ENCODE data around the gene PDZRN3. TPM values are rescaled to one million over a fixed set of nuclear protein-coding genes. Genes with fewer than 3 reads are reported as not detected.

Gene PDZRN3
- total and polyA plus RNA-seq, 2 of the 13 experiments (the other 11 are each of a cell fraction or from before 2014, with no cell fraction given): not detected

DNA sequence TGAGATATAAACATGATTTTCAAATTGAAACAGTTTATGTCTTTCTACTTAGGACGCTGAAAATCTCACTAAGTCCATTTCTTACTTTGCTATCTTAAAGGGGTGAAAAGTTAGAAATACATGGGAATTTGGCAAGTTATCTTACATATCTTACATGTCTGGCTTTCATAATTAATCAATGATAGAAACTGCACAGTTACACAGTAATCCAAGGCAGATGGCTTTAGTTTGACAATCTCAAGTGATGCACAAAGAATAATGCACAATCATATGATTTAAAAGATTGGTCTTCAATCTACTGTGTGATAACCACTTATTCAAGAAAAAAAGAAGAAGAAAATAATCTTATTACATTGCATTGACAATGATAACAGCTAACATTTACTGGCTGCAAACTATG lies 14.2 kb downstream of the PDZRN3 start:
- intact Hi-C loops (cut with micrococcal nuclease; ENCODE audit: unreplicated experiment): no loop called here
- DNase-seq (ENCODE audit: low spot score) (no peak), FAIRE-seq (no peak), ATAC-seq (no peak)
- no peaks in the 10 kb centered on the region for H3K27me3 ChIP-seq (ENCODE audit: control insufficient read depth in 1 of 2, insufficient read depth in 2 of 2, low read length in 2 of 2)
- no peak overlapping the region for H3K4me3 ChIP-seq (replicated peaks in 1 of 3; ENCODE audit: insufficient read depth in 1 of 3, low read depth in 2 of 3, low read length in 3 of 3)
- H3K36me3 ChIP-seq (replicated peaks in 1 of 2; ENCODE audit: control insufficient read depth in 1 of 2, insufficient read depth in 2 of 2, low read length in 2 of 2): no peaks in the 10 kb centered on the region
- no peaks in the 10 kb centered on the region for H4K20me1 ChIP-seq (ENCODE audit: insufficient read depth, low read length)
- peaks cover 9% of the 10 kb centered on the region for H3K4me1 ChIP-seq (ENCODE audit: insufficient read depth, low read length)
- no peak overlapping the region for H3K9ac ChIP-seq (ENCODE audit: insufficient read depth, low read depth, low read length)
- ChIA-PET POLR2A (no interaction called here), CTCF (ENCODE audit: low intra/inter-chr PET ratio, low total read pairs) (no interaction called here)
- H3K4me2 ChIP-seq (ENCODE audit: low read depth, low read length): no peak overlapping the region
- no peak overlapping the region for H3K27ac ChIP-seq (ENCODE audit: extremely low read length, insufficient read depth, low read length)
- WGBS (ENCODE audit: low lambda C conversion rate): 56% methylated on average over 1 of the region's 1 CpG
- H3K79me2 ChIP-seq (ENCODE audit: insufficient read depth, low read length): no peaks in the 10 kb centered on the region
- BruUV-seq (replicated peaks): no TSS peak
- H2AFZ ChIP-seq (ENCODE audit: low read length): no peak overlapping the region
- H3K9me3 ChIP-seq (ENCODE audit: low read length): no peaks in the 10 kb centered on the region
- in situ Hi-C loops (cut with HindIII; ENCODE audit: extremely low pct_ligation_motif_present, low pct_unique_long_range_greater_than_20kb): no loop called here
- TF ChIP-seq ETV6 (CRISPR knock-in tag; conservative IDR thresholded peaks at IDR 0.05): no peak
- TF ChIP-seq, protein P1, sequence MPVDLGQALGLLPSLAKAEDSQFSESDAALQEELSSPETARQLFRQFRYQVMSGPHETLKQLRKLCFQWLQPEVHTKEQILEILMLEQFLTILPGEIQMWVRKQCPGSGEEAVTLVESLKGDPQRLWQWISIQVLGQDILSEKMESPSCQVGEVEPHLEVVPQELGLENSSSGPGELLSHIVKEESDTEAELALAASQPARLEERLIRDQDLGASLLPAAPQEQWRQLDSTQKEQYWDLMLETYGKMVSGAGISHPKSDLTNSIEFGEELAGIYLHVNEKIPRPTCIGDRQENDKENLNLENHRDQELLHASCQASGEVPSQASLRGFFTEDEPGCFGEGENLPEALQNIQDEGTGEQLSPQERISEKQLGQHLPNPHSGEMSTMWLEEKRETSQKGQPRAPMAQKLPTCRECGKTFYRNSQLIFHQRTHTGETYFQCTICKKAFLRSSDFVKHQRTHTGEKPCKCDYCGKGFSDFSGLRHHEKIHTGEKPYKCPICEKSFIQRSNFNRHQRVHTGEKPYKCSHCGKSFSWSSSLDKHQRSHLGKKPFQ (CRISPR knock-in tag; IDR thresholded peaks at IDR 0.05; ENCODE audit: insufficient replicate concordance): no peak
- TF ChIP-seq NCOA5 (CRISPR knock-in tag; IDR thresholded peaks at IDR 0.05): no peak
- no peak for TF ChIP-seq ZMYM3 (CRISPR knock-in tag; IDR thresholded peaks at IDR 0.05)
- TF ChIP-seq PRDM10 (CRISPR knock-in tag; IDR thresholded peaks at IDR 0.05; ENCODE audit: low read depth): no peak
- no peak for TF ChIP-seq SPEN (CRISPR knock-in tag; IDR thresholded peaks at IDR 0.05; ENCODE audit: low read depth)
- TF ChIP-seq ZNF746 (CRISPR knock-in tag; IDR thresholded peaks at IDR 0.05): no peak
- TF ChIP-seq, protein P2, sequence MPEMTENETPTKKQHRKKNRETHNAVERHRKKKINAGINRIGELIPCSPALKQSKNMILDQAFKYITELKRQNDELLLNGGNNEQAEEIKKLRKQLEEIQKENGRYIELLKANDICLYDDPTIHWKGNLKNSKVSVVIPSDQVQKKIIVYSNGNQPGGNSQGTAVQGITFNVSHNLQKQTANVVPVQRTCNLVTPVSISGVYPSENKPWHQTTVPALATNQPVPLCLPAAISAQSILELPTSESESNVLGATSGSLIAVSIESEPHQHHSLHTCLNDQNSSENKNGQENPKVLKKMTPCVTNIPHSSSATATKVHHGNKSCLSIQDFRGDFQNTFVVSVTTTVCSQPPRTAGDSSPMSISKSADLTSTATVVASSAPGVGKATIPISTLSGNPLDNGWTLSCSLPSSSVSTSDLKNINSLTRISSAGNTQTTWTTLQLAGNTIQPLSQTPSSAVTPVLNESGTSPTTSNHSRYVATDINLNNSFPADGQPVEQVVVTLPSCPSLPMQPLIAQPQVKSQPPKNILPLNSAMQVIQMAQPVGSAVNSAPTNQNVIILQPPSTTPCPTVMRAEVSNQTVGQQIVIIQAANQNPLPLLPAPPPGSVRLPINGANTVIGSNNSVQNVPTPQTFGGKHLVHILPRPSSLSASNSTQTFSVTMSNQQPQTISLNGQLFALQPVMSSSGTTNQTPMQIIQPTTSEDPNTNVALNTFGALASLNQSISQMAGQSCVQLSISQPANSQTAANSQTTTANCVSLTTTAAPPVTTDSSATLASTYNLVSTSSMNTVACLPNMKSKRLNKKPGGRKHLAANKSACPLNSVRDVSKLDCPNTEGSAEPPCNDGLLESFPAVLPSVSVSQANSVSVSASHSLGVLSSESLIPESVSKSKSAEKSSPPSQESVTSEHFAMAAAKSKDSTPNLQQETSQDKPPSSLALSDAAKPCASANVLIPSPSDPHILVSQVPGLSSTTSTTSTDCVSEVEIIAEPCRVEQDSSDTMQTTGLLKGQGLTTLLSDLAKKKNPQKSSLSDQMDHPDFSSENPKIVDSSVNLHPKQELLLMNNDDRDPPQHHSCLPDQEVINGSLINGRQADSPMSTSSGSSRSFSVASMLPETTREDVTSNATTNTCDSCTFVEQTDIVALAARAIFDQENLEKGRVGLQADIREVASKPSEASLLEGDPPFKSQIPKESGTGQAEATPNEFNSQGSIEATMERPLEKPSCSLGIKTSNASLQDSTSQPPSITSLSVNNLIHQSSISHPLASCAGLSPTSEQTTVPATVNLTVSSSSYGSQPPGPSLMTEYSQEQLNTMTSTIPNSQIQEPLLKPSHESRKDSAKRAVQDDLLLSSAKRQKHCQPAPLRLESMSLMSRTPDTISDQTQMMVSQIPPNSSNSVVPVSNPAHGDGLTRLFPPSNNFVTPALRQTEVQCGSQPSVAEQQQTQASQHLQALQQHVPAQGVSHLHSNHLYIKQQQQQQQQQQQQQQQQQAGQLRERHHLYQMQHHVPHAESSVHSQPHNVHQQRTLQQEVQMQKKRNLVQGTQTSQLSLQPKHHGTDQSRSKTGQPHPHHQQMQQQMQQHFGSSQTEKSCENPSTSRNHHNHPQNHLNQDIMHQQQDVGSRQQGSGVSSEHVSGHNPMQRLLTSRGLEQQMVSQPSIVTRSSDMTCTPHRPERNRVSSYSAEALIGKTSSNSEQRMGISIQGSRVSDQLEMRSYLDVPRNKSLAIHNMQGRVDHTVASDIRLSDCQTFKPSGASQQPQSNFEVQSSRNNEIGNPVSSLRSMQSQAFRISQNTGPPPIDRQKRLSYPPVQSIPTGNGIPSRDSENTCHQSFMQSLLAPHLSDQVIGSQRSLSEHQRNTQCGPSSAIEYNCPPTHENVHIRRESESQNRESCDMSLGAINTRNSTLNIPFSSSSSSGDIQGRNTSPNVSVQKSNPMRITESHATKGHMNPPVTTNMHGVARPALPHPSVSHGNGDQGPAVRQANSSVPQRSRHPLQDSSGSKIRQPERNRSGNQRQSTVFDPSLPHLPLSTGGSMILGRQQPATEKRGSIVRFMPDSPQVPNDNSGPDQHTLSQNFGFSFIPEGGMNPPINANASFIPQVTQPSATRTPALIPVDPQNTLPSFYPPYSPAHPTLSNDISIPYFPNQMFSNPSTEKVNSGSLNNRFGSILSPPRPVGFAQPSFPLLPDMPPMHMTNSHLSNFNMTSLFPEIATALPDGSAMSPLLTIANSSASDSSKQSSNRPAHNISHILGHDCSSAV (CRISPR knock-in tag; IDR thresholded peaks at IDR 0.05; ENCODE audit: borderline replicate concordance): no peak
- no peak for TF ChIP-seq CCDC6 (CRISPR knock-in tag; IDR thresholded peaks at IDR 0.05)
- no peak for TF ChIP-seq ZBTB37 (CRISPR knock-in tag; IDR thresholded peaks at IDR 0.05)

Data from HepG2 (cell line).